Colonic mucosa (tissue), 4 donors: ENCODE results near the gene EML6. TPM values are rescaled to one million over a fixed set of nuclear protein-coding genes. Genes with fewer than 3 reads are reported as not detected.

Source experiments
- DNase-seq: peaks from one replicate; pipeline ENCODE4 v3.0.0-alpha.2; 2020
- H3K27ac ChIP-seq: fragments of 200-600 bp; one replicate; pipeline ENCODE4 v1.8.0; 2021
- H3K27me3 ChIP-seq: fragments of 200-600 bp; one replicate; pipeline ENCODE4 v1.8.0; 2021
- H3K36me3 ChIP-seq: fragments of 200-600 bp; one replicate; pipeline ENCODE4 v1.8.0; 2021
- H3K4me1 ChIP-seq: fragments of 200-600 bp; one replicate; pipeline ENCODE4 v1.8.0; 2021; ENCODE audit warnings: mild to moderate bottlenecking
- H3K4me3 ChIP-seq: fragments of 200-600 bp; one replicate; pipeline ENCODE4 v1.8.0; 2021
- H3K9ac ChIP-seq, 2 donors: one replicate each; pipeline ENCODE4 v1.7.0; 2013; ENCODE audit warnings: control low read depth in 2 of 2, low read depth in 2 of 2, low read length in 2 of 2
- H3K9me3 ChIP-seq: fragments of 200-600 bp; one replicate; pipeline ENCODE4 v1.8.0; 2021
- CTCF ChIP-seq: fragments of 200-600 bp; IDR thresholded peaks from one replicate; pipeline ENCODE4 v1.8.0; 2022; ENCODE audit warnings: antibody characterized with exemption, mild to moderate bottlenecking
- intact Hi-C: fragments of 100-400 bp; cut with DNase I; formaldehyde crosslinking; loops from one replicate; pipeline ENCODE4 v1.14.1; 2022
- total RNA-seq, 2 donors: library from RNA; stranded (reverse); fragmentation: NEBNext Ultra II Directional in 1 of 2; extraction: Animal tissue kit (Norgen Biotek cat#: 25700) in 1 of 2; gene quantifications; one replicate each; pipeline ENCODE4 v1.2.1, GENCODE V29; 2021
- donor health status: healthy.
- donor health status: DM: no; HTN: no; CAD: no.
- donor health status: DM: no; HTN: no; CAD: no.

EML6 gene
- total RNA-seq, 2 donors from 2014 or later = 2.1 to 2.5 TPM

GRCh38 chr2:54915101-54915500 lies 191.6 kb downstream of the EML6 start:
- no peaks in the 10 kb centered on the region for H3K27me3 ChIP-seq
- no peak overlapping the region for H3K9ac ChIP-seq
- no peak overlapping the region for H3K4me3 ChIP-seq
- H3K27ac ChIP-seq = no peak overlapping the region
- intact Hi-C loops = no loop called here
- H3K36me3 ChIP-seq = no peaks in the 10 kb centered on the region
- H3K9me3 ChIP-seq = no peaks in the 10 kb centered on the region
- no peaks in the 10 kb centered on the region for H3K4me1 ChIP-seq
- DNase-seq = no peak
- no peak for TF ChIP-seq CTCF

GRCh38 chr2:54916637-54917036 lies 193.2 kb downstream of the EML6 start:
- H3K4me3 ChIP-seq = no peak overlapping the region
- no peaks in the 10 kb centered on the region for H3K4me1 ChIP-seq
- no peak for DNase-seq
- H3K36me3 ChIP-seq = no peaks in the 10 kb centered on the region
- no peak overlapping the region for H3K9ac ChIP-seq
- no peaks in the 10 kb centered on the region for H3K27me3 ChIP-seq
- H3K27ac ChIP-seq = no peak overlapping the region
- intact Hi-C loops = no loop called here
- TF ChIP-seq CTCF = no peak
- no peaks in the 10 kb centered on the region for H3K9me3 ChIP-seq

- TF ChIP-seq CTCF = no peak
- DNase-seq = no peak
- intact Hi-C loops = no loop called here
- no peak overlapping the region for H3K27ac ChIP-seq
- H3K9ac ChIP-seq = no peak overlapping the region
- no peak overlapping the region for H3K4me3 ChIP-seq
- no peaks in the 10 kb centered on the region for H3K36me3 ChIP-seq
- no peaks in the 10 kb centered on the region for H3K27me3 ChIP-seq
- no peaks in the 10 kb centered on the region for H3K9me3 ChIP-seq
- no peaks in the 10 kb centered on the region for H3K4me1 ChIP-seq
These were observed 195.3 kb downstream of the EML6 start for GRCh38 chr2:54918647-54919280.

GRCh38 chr2:54920660-54921059 lies 197.2 kb downstream of the EML6 start:
- TF ChIP-seq CTCF = no peak
- intact Hi-C loops = no loop called here

GRCh38 chr2:54924121-54924520 lies 200.7 kb downstream of the EML6 start:
- intact Hi-C loops = no loop called here

More at GRCh38 chr2:54920660-54921059, 197.2 kb downstream of the EML6 start:
- Histone ChIP-seq H3K27me3 (no peaks in the 10 kb centered on the region), H3K27ac (no peak overlapping the region), H3K4me1 (no peaks in the 10 kb centered on the region), H3K36me3 (no peaks in the 10 kb centered on the region), H3K9ac (no peak overlapping the region), H3K4me3 (no peak overlapping the region), H3K9me3 (no peaks in the 10 kb centered on the region)
- no peak for DNase-seq

More at GRCh38 chr2:54924121-54924520, 200.7 kb downstream of the EML6 start:
- TF ChIP-seq CTCF = no peak
- no peaks in the 10 kb centered on the region for H3K4me1 ChIP-seq
- H3K9me3 ChIP-seq = no peaks in the 10 kb centered on the region
- DNase-seq = no peak
- no peaks in the 10 kb centered on the region for H3K27me3 ChIP-seq
- H3K27ac ChIP-seq = no peak overlapping the region
- H3K4me3 ChIP-seq = no peak overlapping the region
- H3K36me3 ChIP-seq = no peaks in the 10 kb centered on the region
- no peak overlapping the region for H3K9ac ChIP-seq
